Activated CD4-positive, alpha-beta memory T cell treated with anti-CD3 and anti-CD28 coated beads, Interleukin-2, amount 10 ng/mL, durations not matched to agents 7 days and 5 days (primary cell): ENCODE data around the gene ILKAP. TPM values are rescaled to one million over a fixed set of nuclear protein-coding genes. Genes with fewer than 3 reads are reported as not detected.

Experiments
- total RNA-seq, 2 experiments: library from RNA; stranded (reverse); gene quantifications; one replicate each; pipeline ENCODE4 v1.2.3, GENCODE V29; 2021

ILKAP gene
- total RNA-seq, 2 experiments from 2014 or later: 50.8 to 54.3 TPM

Other genes with a start within 250 kb of the ILKAP start
- gene UBE2F, start 236.7 kb downstream of the ILKAP start, total RNA-seq: 10 to 100 TPM; 77.5 to 82.7 TPM
- gene SCLY, start 142.7 kb downstream of the ILKAP start, total RNA-seq: 10 to 100 TPM; 22.0 to 22.6 TPM
- under 1 TPM; 0.05 to 0.18 TPM for gene ESPNL, start 103.4 kb downstream of the ILKAP start, total RNA-seq
- gene KLHL30, start 65.0 kb downstream of the ILKAP start, total RNA-seq: not detected
- not detected for gene ERFE, start 44.7 kb downstream of the ILKAP start, total RNA-seq
- 1 to 10 TPM; 2.7 to 3.7 TPM for gene HES6, start 36.3 kb upstream of the ILKAP start, total RNA-seq
- 1 to 10 TPM; 8.7 to 9.2 TPM for gene PER2, start 84.9 kb upstream of the ILKAP start, total RNA-seq
- gene TRAF3IP1, start 116.8 kb upstream of the ILKAP start, total RNA-seq: 1 to 10 TPM; 5.4 to 7.0 TPM
- gene ASB1, start 223.2 kb upstream of the ILKAP start, total RNA-seq: 10 to 100 TPM; 27.9 to 31.3 TPM